ENCODE results near the gene ENTPD1. TPM values are rescaled to one million over a fixed set of nuclear protein-coding genes. Genes with fewer than 3 reads are reported as not detected.

Gene ENTPD1
- total RNA-seq, 1 experiment from 2014 or later, result 0.92 TPM

DNA sequence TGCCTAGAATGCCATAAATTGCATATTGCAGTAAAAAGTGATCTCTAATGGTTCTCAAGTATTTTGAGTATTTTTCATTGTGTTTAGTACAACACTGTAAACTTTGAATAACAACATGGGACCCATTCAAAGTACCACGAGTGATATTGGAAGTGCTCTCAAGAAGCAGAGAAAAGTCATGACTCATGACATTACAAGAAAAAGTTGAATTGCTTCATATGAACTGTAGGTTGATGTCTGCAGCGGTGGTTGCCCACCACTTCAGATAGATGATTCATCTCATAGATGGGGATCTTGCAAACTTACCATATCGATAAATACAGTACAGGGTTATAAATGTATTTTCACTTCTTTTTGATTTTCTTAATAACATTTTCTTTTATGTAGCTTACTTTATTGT, 33.9 kb downstream of the ENTPD1 start:
- H3K36me3 ChIP-seq (ENCODE audit: insufficient read depth, low read length, poor library complexity, severe bottlenecking), result no peaks in the 10 kb centered on the region
- no peaks in the 10 kb centered on the region for H3K4me1 ChIP-seq (ENCODE audit: insufficient read depth, low read length, poor library complexity, severe bottlenecking)
- H3K9me3 ChIP-seq (ENCODE audit: low read depth, low read length, poor library complexity, severe bottlenecking), result no peaks in the 10 kb centered on the region
- no TSS peak for BruUV-seq (replicated peaks)
- TF ChIP-seq, protein P1, sequence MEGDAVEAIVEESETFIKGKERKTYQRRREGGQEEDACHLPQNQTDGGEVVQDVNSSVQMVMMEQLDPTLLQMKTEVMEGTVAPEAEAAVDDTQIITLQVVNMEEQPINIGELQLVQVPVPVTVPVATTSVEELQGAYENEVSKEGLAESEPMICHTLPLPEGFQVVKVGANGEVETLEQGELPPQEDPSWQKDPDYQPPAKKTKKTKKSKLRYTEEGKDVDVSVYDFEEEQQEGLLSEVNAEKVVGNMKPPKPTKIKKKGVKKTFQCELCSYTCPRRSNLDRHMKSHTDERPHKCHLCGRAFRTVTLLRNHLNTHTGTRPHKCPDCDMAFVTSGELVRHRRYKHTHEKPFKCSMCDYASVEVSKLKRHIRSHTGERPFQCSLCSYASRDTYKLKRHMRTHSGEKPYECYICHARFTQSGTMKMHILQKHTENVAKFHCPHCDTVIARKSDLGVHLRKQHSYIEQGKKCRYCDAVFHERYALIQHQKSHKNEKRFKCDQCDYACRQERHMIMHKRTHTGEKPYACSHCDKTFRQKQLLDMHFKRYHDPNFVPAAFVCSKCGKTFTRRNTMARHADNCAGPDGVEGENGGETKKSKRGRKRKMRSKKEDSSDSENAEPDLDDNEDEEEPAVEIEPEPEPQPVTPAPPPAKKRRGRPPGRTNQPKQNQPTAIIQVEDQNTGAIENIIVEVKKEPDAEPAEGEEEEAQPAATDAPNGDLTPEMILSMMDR (conservative IDR thresholded peaks at IDR 0.05; ENCODE audit: low read depth, low read length), result no peak
- no peak for TF ChIP-seq EZH2 (IDR thresholded peaks at IDR 0.05; ENCODE audit: borderline replicate concordance, low read depth, low read length, poor library complexity, severe bottlenecking)
- no peak overlapping the region for H3K27ac ChIP-seq (ENCODE audit: low read depth, low read length, poor library complexity, severe bottlenecking)
- no peak overlapping the region for H3K4me3 ChIP-seq (ENCODE audit: low read depth, low read length, poor library complexity, severe bottlenecking)
- no peak for DNase-seq (ENCODE audit: low spot score)
- H3K27me3 ChIP-seq (replicated peaks; ENCODE audit: insufficient read depth, low read depth, low read length, poor library complexity), result no peaks in the 10 kb centered on the region
- CTCF ChIA-PET, result no interaction called here
- POLR2A ChIA-PET (ENCODE audit: low non-redundant PET), result no interaction called here
- intact Hi-C loops (cut with micrococcal nuclease; ENCODE audit: unreplicated experiment), result loop anchor here (10.0 kb wide), 1 partner anchor 65 kb away; no protein-coding TSS in a partner anchor

DNA sequence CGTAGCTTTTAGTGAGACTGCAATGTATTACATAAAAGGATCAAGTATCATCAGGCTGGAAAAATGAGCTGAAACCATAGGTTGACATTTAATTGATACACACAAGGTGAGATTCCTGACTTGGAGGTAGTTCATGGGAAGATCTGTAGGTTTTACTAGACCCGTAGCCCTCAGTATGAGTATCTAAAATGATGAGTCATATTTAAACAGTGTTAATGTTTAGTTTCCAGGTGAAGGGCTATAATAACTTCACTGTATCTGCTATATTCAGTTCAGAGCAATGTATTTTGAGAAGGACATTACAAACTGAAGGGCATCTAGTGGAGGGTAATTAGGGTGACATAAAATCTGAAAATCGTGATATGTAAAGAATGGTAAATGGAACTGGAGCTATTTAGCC, 35.0 kb downstream of the ENTPD1 start:
- H3K36me3 ChIP-seq (ENCODE audit: insufficient read depth, low read length, poor library complexity, severe bottlenecking), result no peaks in the 10 kb centered on the region
- no peak for DNase-seq (ENCODE audit: low spot score)
- ChIA-PET CTCF (no interaction called here), POLR2A (ENCODE audit: low non-redundant PET) (no interaction called here)
- H3K9me3 ChIP-seq (ENCODE audit: low read depth, low read length, poor library complexity, severe bottlenecking), result no peaks in the 10 kb centered on the region
- no peak overlapping the region for H3K4me3 ChIP-seq (ENCODE audit: low read depth, low read length, poor library complexity, severe bottlenecking)
- TF ChIP-seq EZH2 (IDR thresholded peaks at IDR 0.05; ENCODE audit: borderline replicate concordance, low read depth, low read length, poor library complexity, severe bottlenecking), result no peak
- TF ChIP-seq, protein P1 (conservative IDR thresholded peaks at IDR 0.05; ENCODE audit: low read depth, low read length), result no peak
- H3K27me3 ChIP-seq (replicated peaks; ENCODE audit: insufficient read depth, low read depth, low read length, poor library complexity), result no peaks in the 10 kb centered on the region
- no TSS peak for BruUV-seq (replicated peaks)
- intact Hi-C loops (cut with micrococcal nuclease; ENCODE audit: unreplicated experiment), result loop anchor here (10.0 kb wide), 1 partner anchor 64 kb away; no protein-coding TSS in a partner anchor
- no peak overlapping the region for H3K27ac ChIP-seq (ENCODE audit: low read depth, low read length, poor library complexity, severe bottlenecking)
- no peaks in the 10 kb centered on the region for H3K4me1 ChIP-seq (ENCODE audit: insufficient read depth, low read length, poor library complexity, severe bottlenecking)

DNA sequence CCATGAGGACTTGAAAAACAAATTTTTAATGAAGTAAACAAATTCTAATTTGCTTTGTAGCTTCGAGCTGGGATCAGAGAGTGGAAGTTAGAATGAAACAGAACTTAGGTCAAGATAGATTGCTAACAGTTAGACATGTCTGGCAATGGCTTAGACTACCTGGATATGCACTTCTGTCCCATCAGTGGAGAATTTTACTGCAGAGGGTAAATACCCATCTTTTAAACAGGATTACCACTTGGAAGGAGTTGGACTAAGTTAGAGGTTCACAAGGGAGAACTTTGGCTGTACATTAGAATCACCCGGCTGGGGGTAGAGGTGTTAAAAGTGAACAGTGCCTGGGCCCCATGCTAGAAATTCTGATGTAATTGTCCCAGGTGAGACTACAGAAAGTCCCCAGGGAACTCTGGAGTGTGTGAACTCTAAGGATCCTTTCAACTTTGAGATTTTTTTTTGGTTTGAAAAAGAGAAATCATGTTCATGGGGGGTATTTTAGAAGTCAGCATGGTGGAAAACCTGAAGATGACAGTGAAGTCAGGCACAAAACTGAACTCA, 35.5 kb downstream of the ENTPD1 start:
- POLR2A ChIA-PET (ENCODE audit: low non-redundant PET), result no interaction called here
- CTCF ChIA-PET, result no interaction called here
- H3K9me3 ChIP-seq (ENCODE audit: low read depth, low read length, poor library complexity, severe bottlenecking), result no peaks in the 10 kb centered on the region
- H3K36me3 ChIP-seq (ENCODE audit: insufficient read depth, low read length, poor library complexity, severe bottlenecking), result no peaks in the 10 kb centered on the region
- no peak overlapping the region for H3K27ac ChIP-seq (ENCODE audit: low read depth, low read length, poor library complexity, severe bottlenecking)
- H3K4me1 ChIP-seq (ENCODE audit: insufficient read depth, low read length, poor library complexity, severe bottlenecking), result no peaks in the 10 kb centered on the region
- no peak overlapping the region for H3K4me3 ChIP-seq (ENCODE audit: low read depth, low read length, poor library complexity, severe bottlenecking)
- H3K27me3 ChIP-seq (replicated peaks; ENCODE audit: insufficient read depth, low read depth, low read length, poor library complexity), result no peaks in the 10 kb centered on the region
- no TSS peak for BruUV-seq (replicated peaks)
- TF ChIP-seq, protein P1 (conservative IDR thresholded peaks at IDR 0.05; ENCODE audit: low read depth, low read length), result no peak
- TF ChIP-seq EZH2 (IDR thresholded peaks at IDR 0.05; ENCODE audit: borderline replicate concordance, low read depth, low read length, poor library complexity, severe bottlenecking), result no peak
- no peak for DNase-seq (ENCODE audit: low spot score)
- intact Hi-C loops (cut with micrococcal nuclease; ENCODE audit: unreplicated experiment), result loop anchor here (10.0 kb wide), 1 partner anchor 63 kb away; no protein-coding TSS in a partner anchor
